GM18502 (cell line): ENCODE measurements around the gene DNAJA3.
A peak's percentile ranks its signal among the peaks of the same experiment; 100 is the strongest.

Experiments used
- ATAC-seq: cut with Tn5 transposase; IDR thresholded peaks from one replicate; pipeline ENCODE4 v1.9.1; 2021; ENCODE audit warnings: mild to moderate bottlenecking; ENCODE audit not compliant: unreplicated experiment, poor library complexity

Gene DNAJA3

GRCh38 chr16:4425378-4426020 lies at the start of gene DNAJA3:
DNAJA3 (plus strand) TSS chr16:4425868; CDS start chr16:4425882, 14 bp downstream.
- ATAC-seq: peak; percentile 93

- no peak for ATAC-seq
Observed at GRCh38 chr16:4376126-4376892, 49.4 kb upstream of the DNAJA3 start.

GRCh38 chr16:4376893-4377572 lies 48.6 kb upstream of the DNAJA3 start:
- no peak for ATAC-seq

GRCh38 chr16:4377573-4378154 lies 48.0 kb upstream of the DNAJA3 start:
- ATAC-seq: no peak

GRCh38 chr16:4378161-4378666 lies 47.5 kb upstream of the DNAJA3 start:
- no peak for ATAC-seq

DNA sequence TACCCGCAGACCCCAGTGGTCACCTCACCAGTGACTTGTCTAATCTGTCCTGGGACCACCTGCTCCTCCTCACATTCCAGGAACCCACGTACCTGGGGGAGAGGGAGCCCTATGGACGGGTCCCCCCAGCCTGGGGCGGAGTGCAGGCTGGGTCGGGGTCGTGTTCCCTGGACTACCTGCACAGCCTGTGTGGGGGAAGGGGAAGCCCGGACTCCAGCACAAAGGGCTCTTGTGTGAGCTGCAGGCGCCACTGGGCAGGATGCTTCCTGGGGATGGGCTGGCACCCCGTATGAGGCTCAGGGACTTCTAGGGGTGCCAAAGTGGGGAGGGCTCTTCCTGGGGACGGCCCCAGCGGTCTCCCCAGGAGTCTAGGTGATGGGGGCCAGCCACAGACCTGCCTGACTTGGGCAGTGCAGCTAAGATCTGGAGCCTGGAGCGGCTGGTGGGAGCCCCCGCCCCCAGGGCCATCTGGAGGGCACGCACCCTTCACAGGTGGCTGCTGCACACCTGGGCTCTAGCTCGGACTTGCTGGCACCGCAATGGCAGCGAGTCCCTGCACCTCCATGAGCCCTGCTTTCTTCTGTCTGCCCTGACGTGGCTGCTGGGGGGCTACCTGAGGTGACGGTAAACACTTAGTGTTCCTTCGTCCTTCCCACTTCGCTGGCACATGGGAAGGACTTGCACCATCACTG lies 46.5 kb upstream of the DNAJA3 start:
- ATAC-seq: no peak

- ATAC-seq: no peak
Observed at GRCh38 chr16:4380119-4381063, 45.3 kb upstream of the DNAJA3 start.

DNA sequence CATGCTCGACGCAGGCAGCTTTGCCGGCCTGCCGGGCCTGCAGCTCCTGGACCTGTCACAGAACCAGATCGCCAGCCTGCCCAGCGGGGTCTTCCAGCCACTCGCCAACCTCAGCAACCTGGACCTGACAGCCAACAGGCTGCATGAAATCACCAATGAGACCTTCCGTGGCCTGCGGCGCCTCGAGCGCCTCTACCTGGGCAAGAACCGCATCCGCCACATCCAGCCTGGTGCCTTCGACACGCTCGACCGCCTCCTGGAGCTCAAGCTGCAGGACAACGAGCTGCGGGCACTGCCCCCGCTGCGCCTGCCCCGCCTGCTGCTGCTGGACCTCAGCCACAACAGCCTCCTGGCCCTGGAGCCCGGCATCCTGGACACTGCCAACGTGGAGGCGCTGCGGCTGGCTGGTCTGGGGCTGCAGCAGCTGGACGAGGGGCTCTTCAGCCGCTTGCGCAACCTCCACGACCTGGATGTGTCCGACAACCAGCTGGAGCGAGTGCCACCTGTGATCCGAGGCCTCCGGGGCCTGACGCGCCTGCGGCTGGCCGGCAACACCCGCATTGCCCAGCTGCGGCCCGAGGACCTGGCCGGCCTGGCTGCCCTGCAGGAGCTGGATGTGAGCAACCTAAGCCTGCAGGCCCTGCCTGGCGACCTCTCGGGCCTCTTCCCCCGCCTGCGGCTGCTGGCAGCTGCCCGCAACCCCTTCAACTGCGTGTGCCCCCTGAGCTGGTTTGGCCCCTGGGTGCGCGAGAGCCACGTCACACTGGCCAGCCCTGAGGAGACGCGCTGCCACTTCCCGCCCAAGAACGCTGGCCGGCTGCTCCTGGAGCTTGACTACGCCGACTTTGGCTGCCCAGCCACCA lies 44.4 kb upstream of the DNAJA3 start:
- no peak for ATAC-seq

- no peak for ATAC-seq
Observed at GRCh38 chr16:4381935-4382794, 43.5 kb upstream of the DNAJA3 start.

- no peak for ATAC-seq
Observed at GRCh38 chr16:4382795-4383357, 42.8 kb upstream of the DNAJA3 start.

DNA sequence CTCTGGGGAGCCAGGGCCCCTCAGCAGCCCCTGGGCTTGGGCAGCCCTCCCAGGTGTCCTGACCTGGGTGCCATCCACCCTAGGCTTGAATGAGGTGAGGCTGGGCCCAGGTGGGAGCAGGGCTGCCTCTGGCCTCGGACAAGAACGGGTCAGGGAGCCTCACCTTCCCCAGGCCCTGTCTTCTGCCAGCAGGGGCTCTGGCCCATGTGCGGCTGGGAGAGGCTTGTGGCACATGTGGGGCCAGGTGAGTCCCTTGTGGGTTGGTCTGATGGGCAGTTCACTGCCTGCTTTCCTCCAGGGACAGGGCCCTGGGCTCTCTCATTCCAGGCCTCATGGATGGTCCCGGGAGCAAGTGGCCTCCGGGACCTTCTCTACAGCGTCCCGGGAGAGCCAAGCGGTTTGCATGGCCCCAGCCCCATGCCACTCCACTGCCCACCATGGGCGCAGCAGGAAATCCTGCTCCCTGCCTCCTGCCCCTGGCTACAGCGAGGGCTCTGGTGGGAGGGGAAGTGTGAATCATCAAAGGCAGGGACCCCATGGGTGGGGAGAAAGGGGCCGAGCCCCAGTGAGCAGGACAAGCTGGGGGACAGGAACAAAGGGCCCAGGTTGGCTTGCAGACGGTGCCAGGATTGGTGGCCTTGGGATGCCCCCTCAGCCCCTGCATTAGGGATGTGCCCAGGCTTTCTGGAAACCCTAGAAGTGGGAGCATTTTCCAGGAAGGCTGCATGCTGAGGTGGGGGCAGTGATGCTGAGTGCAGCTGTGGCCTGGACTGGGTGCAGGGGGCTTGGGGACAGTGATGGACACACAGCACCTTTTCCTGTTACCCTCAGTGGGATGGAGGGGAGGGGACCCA lies 41.9 kb upstream of the DNAJA3 start:
- no peak for ATAC-seq

- ATAC-seq: no peak
Observed at GRCh38 chr16:4384509-4384942, 41.1 kb upstream of the DNAJA3 start.

DNA sequence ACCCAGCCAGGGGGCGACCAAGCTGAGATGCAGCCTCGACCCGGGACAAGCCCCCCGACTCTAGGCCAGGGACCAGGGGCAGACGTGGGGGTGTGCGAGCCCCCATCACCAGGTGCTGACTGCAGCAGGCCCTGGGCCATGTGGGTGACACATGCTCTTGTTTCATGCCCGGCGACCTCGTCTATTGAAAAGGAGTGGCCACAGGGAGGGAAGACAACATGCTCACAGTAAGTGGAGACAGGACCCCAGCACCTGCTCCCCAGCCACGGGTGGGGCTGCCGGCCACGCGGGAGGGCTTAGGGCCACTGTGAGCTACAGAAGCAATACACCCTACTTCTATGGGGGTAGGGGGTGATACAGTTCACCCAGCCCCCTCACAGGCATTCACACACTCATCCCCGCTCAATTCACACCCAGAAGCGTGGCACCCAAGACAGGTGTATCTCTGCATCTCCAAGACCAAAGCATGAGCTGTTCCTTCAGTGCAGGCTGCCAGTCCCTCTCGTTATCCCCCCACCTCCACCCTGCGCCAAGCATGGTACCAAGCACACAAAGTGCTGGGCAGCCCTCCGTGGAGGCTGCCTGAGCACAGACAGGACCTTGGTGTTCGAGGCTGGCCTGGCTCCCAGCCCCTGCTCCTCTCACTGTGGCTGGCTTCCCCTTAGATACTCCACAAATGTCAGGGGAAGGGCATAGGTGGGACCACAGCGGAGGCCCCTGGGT lies 40.4 kb upstream of the DNAJA3 start:
- no peak for ATAC-seq

- no peak for ATAC-seq
Observed at GRCh38 chr16:4385789-4386450, 39.7 kb upstream of the DNAJA3 start.

DNA sequence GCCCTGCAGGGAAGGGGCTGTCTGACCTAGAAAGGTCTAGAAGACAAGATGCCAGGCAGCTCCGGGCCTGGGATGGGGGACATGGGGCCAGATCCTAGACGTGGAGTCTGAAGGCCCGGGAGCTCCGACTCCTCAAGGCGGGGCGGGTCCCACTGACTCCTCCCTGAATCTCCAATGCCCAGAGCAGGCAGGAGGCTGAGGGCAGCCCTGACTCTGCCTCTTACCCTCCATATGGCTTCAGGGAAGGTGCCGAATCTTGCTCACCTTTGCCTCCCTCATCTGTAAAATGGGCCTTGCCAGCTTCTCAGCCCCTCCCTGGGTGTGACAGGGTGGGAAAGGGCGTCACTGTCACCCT lies 39.2 kb upstream of the DNAJA3 start:
- no peak for ATAC-seq
